Measurements from ENCODE around the gene KRT86.

Gene KRT86

GRCh38 chr12:52308806-52309425 lies 34.5 kb downstream of the KRT86 start:
- no peaks in the 10 kb centered on the region for H3K9me3 ChIP-seq (replicated peaks; ENCODE audit: insufficient read depth, low read length)
- H2AFZ ChIP-seq (ENCODE audit: low read length), result no peak overlapping the region
- H3K79me2 ChIP-seq (ENCODE audit: low read length), result no peaks in the 10 kb centered on the region
- no peaks in the 10 kb centered on the region for H3K9me2 ChIP-seq (replicated peaks; ENCODE audit: insufficient read depth, low read length)
- H3K36me3 ChIP-seq (replicated peaks; ENCODE audit: insufficient read depth, low read length), result no peaks in the 10 kb centered on the region
- no peak overlapping the region for H3K9ac ChIP-seq (ENCODE audit: low read length)
- no peak overlapping the region for H3K27ac ChIP-seq (ENCODE audit: low read length)
- no peaks in the 10 kb centered on the region for H3K4me1 ChIP-seq (ENCODE audit: low read length)
- no peak overlapping the region; the same call in 1 of the 2 replicates for H3K4me2 ChIP-seq (ENCODE audit: low read depth, low read length)
- peaks cover 71% of the 10 kb centered on the region for H3K27me3 ChIP-seq (replicated peaks; ENCODE audit: insufficient read depth, low read length)
- TF ChIP-seq, protein P1, sequence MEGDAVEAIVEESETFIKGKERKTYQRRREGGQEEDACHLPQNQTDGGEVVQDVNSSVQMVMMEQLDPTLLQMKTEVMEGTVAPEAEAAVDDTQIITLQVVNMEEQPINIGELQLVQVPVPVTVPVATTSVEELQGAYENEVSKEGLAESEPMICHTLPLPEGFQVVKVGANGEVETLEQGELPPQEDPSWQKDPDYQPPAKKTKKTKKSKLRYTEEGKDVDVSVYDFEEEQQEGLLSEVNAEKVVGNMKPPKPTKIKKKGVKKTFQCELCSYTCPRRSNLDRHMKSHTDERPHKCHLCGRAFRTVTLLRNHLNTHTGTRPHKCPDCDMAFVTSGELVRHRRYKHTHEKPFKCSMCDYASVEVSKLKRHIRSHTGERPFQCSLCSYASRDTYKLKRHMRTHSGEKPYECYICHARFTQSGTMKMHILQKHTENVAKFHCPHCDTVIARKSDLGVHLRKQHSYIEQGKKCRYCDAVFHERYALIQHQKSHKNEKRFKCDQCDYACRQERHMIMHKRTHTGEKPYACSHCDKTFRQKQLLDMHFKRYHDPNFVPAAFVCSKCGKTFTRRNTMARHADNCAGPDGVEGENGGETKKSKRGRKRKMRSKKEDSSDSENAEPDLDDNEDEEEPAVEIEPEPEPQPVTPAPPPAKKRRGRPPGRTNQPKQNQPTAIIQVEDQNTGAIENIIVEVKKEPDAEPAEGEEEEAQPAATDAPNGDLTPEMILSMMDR (IDR thresholded peaks at IDR 0.05; ENCODE audit: low read length), result no peak
- TF ChIP-seq EZH2phosphoT487 (IDR thresholded peaks at IDR 0.05; ENCODE audit: low read length) (no peak), EZH2 (optimal IDR thresholded peaks at IDR 0.05; ENCODE audit: low read depth, low read length) (no peak)
- H3K4me3 ChIP-seq (ENCODE audit: low read length), result no peak overlapping the region
- DNase-seq, result no peak
- no peaks in the 10 kb centered on the region for H3F3A ChIP-seq (ENCODE audit: insufficient read depth, low read length)
- H4K20me1 ChIP-seq (ENCODE audit: insufficient read depth, low read length), result no peaks in the 10 kb centered on the region

DNA sequence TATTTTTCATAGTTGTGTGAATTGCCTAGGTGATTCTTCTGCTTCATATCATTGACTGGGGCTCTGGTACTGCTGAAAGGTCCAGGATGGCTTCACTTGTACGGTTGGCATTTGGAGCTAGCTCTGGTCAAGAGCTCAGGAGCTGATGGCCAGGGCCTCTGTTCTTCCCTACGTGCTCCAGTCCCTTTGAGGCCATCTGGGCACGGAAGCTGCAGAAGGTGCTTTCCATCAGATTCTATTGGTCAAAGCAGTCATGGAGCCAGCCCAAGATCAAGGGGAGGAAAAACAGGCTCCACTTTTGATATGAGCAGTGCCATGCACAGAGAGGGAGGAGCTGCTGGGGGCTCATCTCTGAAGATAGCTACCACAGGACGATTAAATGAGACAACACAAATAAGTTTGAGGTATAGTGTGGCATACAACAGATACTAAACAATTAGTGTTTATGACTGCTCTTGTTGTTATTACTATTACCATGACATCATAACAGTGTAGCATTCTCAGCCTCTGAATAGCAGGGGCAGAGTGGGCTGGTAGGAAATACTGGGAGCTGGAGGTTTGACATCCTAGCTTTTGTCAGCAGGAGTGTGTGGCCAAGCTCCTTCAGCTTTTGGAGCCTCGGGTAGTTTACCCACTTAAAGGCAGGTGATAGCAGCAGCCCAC lies 36.3 kb downstream of the KRT86 start:
- no peak for TF ChIP-seq EZH2 (optimal IDR thresholded peaks at IDR 0.05; ENCODE audit: low read depth, low read length)
- TF ChIP-seq, protein P1 (IDR thresholded peaks at IDR 0.05; ENCODE audit: low read length), result no peak
- no peak for TF ChIP-seq EZH2phosphoT487 (IDR thresholded peaks at IDR 0.05; ENCODE audit: low read length)
- H3K27ac ChIP-seq (ENCODE audit: low read length), result no peak overlapping the region
- no peak overlapping the region for H3K9ac ChIP-seq (ENCODE audit: low read length)
- H3K4me3 ChIP-seq (ENCODE audit: low read length), result no peak overlapping the region
- no peaks in the 10 kb centered on the region for H3K9me3 ChIP-seq (replicated peaks; ENCODE audit: insufficient read depth, low read length)
- no peaks in the 10 kb centered on the region for H4K20me1 ChIP-seq (ENCODE audit: insufficient read depth, low read length)
- no peak for DNase-seq
- H3K36me3 ChIP-seq (replicated peaks; ENCODE audit: insufficient read depth, low read length), result no peaks in the 10 kb centered on the region
- H3K4me2 ChIP-seq (ENCODE audit: low read depth, low read length), result no peak overlapping the region
- H3F3A ChIP-seq (ENCODE audit: insufficient read depth, low read length), result no peaks in the 10 kb centered on the region
- H3K79me2 ChIP-seq (ENCODE audit: low read length), result no peaks in the 10 kb centered on the region
- H3K9me2 ChIP-seq (replicated peaks; ENCODE audit: insufficient read depth, low read length), result no peaks in the 10 kb centered on the region
- no peaks in the 10 kb centered on the region for H3K4me1 ChIP-seq (ENCODE audit: low read length)
- peaks cover 89% of the 10 kb centered on the region for H3K27me3 ChIP-seq (replicated peaks; ENCODE audit: insufficient read depth, low read length)
- H2AFZ ChIP-seq (ENCODE audit: low read length), result no peak overlapping the region

GRCh38 chr12:52311285-52311648 lies 36.8 kb downstream of the KRT86 start:
- no peaks in the 10 kb centered on the region for H3F3A ChIP-seq (ENCODE audit: insufficient read depth, low read length)
- TF ChIP-seq EZH2 (optimal IDR thresholded peaks at IDR 0.05; ENCODE audit: low read depth, low read length) (no peak), EZH2phosphoT487 (IDR thresholded peaks at IDR 0.05; ENCODE audit: low read length) (no peak)
- TF ChIP-seq, protein P1 (IDR thresholded peaks at IDR 0.05; ENCODE audit: low read length), result no peak
- H2AFZ ChIP-seq (ENCODE audit: low read length), result no peak overlapping the region
- peaks cover 88% of the 10 kb centered on the region for H3K27me3 ChIP-seq (replicated peaks; ENCODE audit: insufficient read depth, low read length)
- DNase-seq, result no peak
- no peak overlapping the region for H3K9ac ChIP-seq (ENCODE audit: low read length)
- H3K4me3 ChIP-seq (ENCODE audit: low read length), result no peak overlapping the region
- no peaks in the 10 kb centered on the region for H4K20me1 ChIP-seq (ENCODE audit: insufficient read depth, low read length)
- H3K9me2 ChIP-seq (replicated peaks; ENCODE audit: insufficient read depth, low read length), result no peaks in the 10 kb centered on the region
- no peak overlapping the region for H3K27ac ChIP-seq (ENCODE audit: low read length)
- H3K9me3 ChIP-seq (replicated peaks; ENCODE audit: insufficient read depth, low read length), result no peaks in the 10 kb centered on the region
- H3K4me2 ChIP-seq (ENCODE audit: low read depth, low read length), result no peak overlapping the region
- no peaks in the 10 kb centered on the region for H3K79me2 ChIP-seq (ENCODE audit: low read length)
- H3K36me3 ChIP-seq (replicated peaks; ENCODE audit: insufficient read depth, low read length), result no peaks in the 10 kb centered on the region
- no peaks in the 10 kb centered on the region for H3K4me1 ChIP-seq (ENCODE audit: low read length)

Data from MM.1S (cell line).